H9 (cell line): ENCODE measurements around the gene FCGR3A. TPM values are rescaled to one million over a fixed set of nuclear protein-coding genes. Genes with fewer than 3 reads are reported as not detected.
"Not testable (repeated sequence)": the region's sequence is repeated elsewhere in the genome, so short reads cannot be mapped to it uniquely, and the experiment has no call there.

Experiments used
- DNase-seq: peaks from one replicate; pipeline ENCODE4 v3.0.0-alpha.2; 2017
- H2AFZ ChIP-seq: one replicate; pipeline ENCODE4 v1.6.1; 2013; ENCODE audit warnings: mild to moderate bottlenecking, low read length, control low read depth, moderate library complexity
- H2AK5ac ChIP-seq: 2 replicates; pipeline ENCODE4 v1.6.1; 2013; ENCODE audit warnings: low read length, control low read depth, mixed read lengths; ENCODE audit not compliant: insufficient read length
- H2BK120ac ChIP-seq: one replicate; pipeline ENCODE4 v1.6.1; 2013; ENCODE audit warnings: low read depth, mild to moderate bottlenecking, low read length, control low read depth, inconsistent platforms; ENCODE audit not compliant: poor library complexity, severe bottlenecking
- H2BK12ac ChIP-seq: 2 replicates; pipeline ENCODE4 v1.6.1; 2013; ENCODE audit warnings: low read length, control low read depth, mixed read lengths, low read depth; ENCODE audit not compliant: insufficient read length
- H2BK15ac ChIP-seq: 2 replicates; pipeline ENCODE4 v1.6.1; 2013; ENCODE audit warnings: low read depth, low read length, control low read depth
- H2BK20ac ChIP-seq: one replicate; pipeline ENCODE4 v1.6.1; 2013; ENCODE audit warnings: low read depth, mild to moderate bottlenecking, low read length, control low read depth, inconsistent platforms; ENCODE audit not compliant: poor library complexity, severe bottlenecking
- H2BK5ac ChIP-seq: 2 replicates; pipeline ENCODE4 v1.6.1; 2013; ENCODE audit warnings: low read length, control low read depth, mixed read lengths; ENCODE audit not compliant: insufficient read length
- H3K14ac ChIP-seq: 2 replicates; pipeline ENCODE4 v1.6.1; 2013; ENCODE audit warnings: low read length, control low read depth; ENCODE audit not compliant: insufficient read depth
- H3K18ac ChIP-seq: 2 replicates; pipeline ENCODE4 v1.6.1; 2013; ENCODE audit warnings: low read depth, mild to moderate bottlenecking, mixed read lengths, low read length, control low read depth; ENCODE audit not compliant: insufficient read length
- H3K23ac ChIP-seq: 2 replicates; pipeline ENCODE4 v1.6.1; 2013; ENCODE audit warnings: low read length, control low read depth, mixed read lengths, low read depth; ENCODE audit not compliant: insufficient read length
- H3K23me2 ChIP-seq: 2 replicates; pipeline ENCODE4 v1.6.1; 2013; ENCODE audit warnings: low read depth, mild to moderate bottlenecking, mixed read lengths, low read length, control low read depth; ENCODE audit not compliant: insufficient read length, poor library complexity, severe bottlenecking
- H3K27ac ChIP-seq: 2 replicates; pipeline ENCODE4 v1.5.1; 2013; ENCODE audit warnings: low read length, control low read depth, mixed read lengths, low read depth; ENCODE audit not compliant: insufficient read length
- H3K27me3 ChIP-seq: 2 replicates; pipeline ENCODE4 v1.6.1; 2013; ENCODE audit warnings: low read length, control low read depth, inconsistent platforms; ENCODE audit not compliant: insufficient read depth
- H3K4ac ChIP-seq: 2 replicates; pipeline ENCODE4 v1.6.1; 2013; ENCODE audit warnings: low read depth, mild to moderate bottlenecking, control low read depth, inconsistent platforms, low read length, moderate library complexity
- H3K4me1 ChIP-seq: 2 replicates; pipeline ENCODE4 v1.6.1; 2013; ENCODE audit warnings: low read length, control low read depth, inconsistent platforms; ENCODE audit not compliant: insufficient read depth
- H3K4me2 ChIP-seq: 2 replicates; pipeline ENCODE4 v1.6.1; 2013; ENCODE audit warnings: low read length, control low read depth, mixed read lengths; ENCODE audit not compliant: insufficient read length, insufficient read depth
- H3K56ac ChIP-seq: 2 replicates; pipeline ENCODE4 v1.6.1; 2013; ENCODE audit warnings: low read depth, mild to moderate bottlenecking, mixed read lengths, low read length, control low read depth; ENCODE audit not compliant: insufficient read length
- H3K79me1 ChIP-seq: 2 replicates; pipeline ENCODE4 v1.6.1; 2013; ENCODE audit warnings: low read depth, mild to moderate bottlenecking, moderate library complexity, low read length, control low read depth, inconsistent platforms; ENCODE audit not compliant: insufficient read depth, poor library complexity, severe bottlenecking
- H3K79me2 ChIP-seq: 2 replicates; pipeline ENCODE4 v1.6.1; 2013; ENCODE audit warnings: low read length, control low read depth, inconsistent platforms; ENCODE audit not compliant: insufficient read depth
- H3K9ac ChIP-seq: 2 replicates; pipeline ENCODE4 v1.6.1; 2013; ENCODE audit warnings: low read length, control low read depth, mixed read lengths; ENCODE audit not compliant: insufficient read length; ENCODE audit errors: extremely low read depth
- H3K9me3 ChIP-seq: one replicate; pipeline ENCODE4 v1.6.1; 2013; ENCODE audit warnings: low read depth, low read length, inconsistent platforms; ENCODE audit not compliant: control insufficient read depth
- H3T11ph ChIP-seq: one replicate; pipeline ENCODE4 v1.6.1; 2013; ENCODE audit warnings: mild to moderate bottlenecking, low read length, control low read depth, inconsistent platforms
- H4K20me1 ChIP-seq: one replicate; pipeline ENCODE4 v1.6.1; 2013; ENCODE audit not compliant: control insufficient read depth, insufficient read length, insufficient read depth
- H4K5ac ChIP-seq: 2 replicates; pipeline ENCODE4 v1.6.1; 2013; ENCODE audit warnings: low read depth, mild to moderate bottlenecking, mixed read lengths, low read length, control low read depth; ENCODE audit not compliant: insufficient read length
- H4K8ac ChIP-seq: replicated peaks from 2 replicates; pipeline ENCODE4 v1.6.1; 2013; ENCODE audit warnings: low read length, control low read depth, mixed read lengths, low read depth; ENCODE audit not compliant: insufficient read length
- H4K91ac ChIP-seq: 2 replicates; pipeline ENCODE4 v1.6.1; 2013; ENCODE audit warnings: low read depth, mild to moderate bottlenecking, moderate library complexity, mixed read lengths, low read length, control low read depth; ENCODE audit not compliant: insufficient read length
- H3K27ac Mint-ChIP-seq, 3 experiments: 2 replicates in 2 of 3; 3 replicates in 1 of 3; pipeline ENCODE4 v1.8.0; 2020 to 2021; ENCODE audit warnings: mixed read lengths in 3 of 3, mild to moderate bottlenecking in 1 of 3, moderate library complexity in 1 of 3
- H3K27me3 Mint-ChIP-seq: 2 replicates; pipeline ENCODE4 v1.8.0; 2021; ENCODE audit warnings: low read depth, mild to moderate bottlenecking, moderate library complexity, mixed read lengths
- H3K36me3 Mint-ChIP-seq, 3 experiments: 2 replicates in 2 of 3; 3 replicates in 1 of 3; pipeline ENCODE4 v1.8.0; 2020 to 2021; ENCODE audit warnings: low read depth in 3 of 3, mixed read lengths in 3 of 3; ENCODE audit not compliant: insufficient read depth in 1 of 3
- H3K4me1 Mint-ChIP-seq, 2 experiments: 2 replicates each; pipeline ENCODE4 v1.8.0; 2020; ENCODE audit warnings: mixed read lengths in 2 of 2
- H3K4me3 Mint-ChIP-seq, 2 experiments: 2 replicates in 1 of 2; 3 replicates in 1 of 2; pipeline ENCODE4 v1.8.0; 2020 to 2021; ENCODE audit warnings: mild to moderate bottlenecking in 2 of 2, mixed read lengths in 2 of 2, moderate library complexity in 1 of 2
- H3K9me3 Mint-ChIP-seq, 2 experiments: 2 replicates in 1 of 2; 3 replicates in 1 of 2; pipeline ENCODE4 v1.8.0; 2020; ENCODE audit warnings: mild to moderate bottlenecking in 2 of 2, mixed read lengths in 2 of 2, moderate library complexity in 1 of 2
- WGBS: extraction: QIAGEN DNeasy Blood & Tissue Kit; methylation state at CpG from one replicate; pipeline ENCODE4 v1.1.7; 2013; ENCODE audit warnings: missing lambda C conversion rate, low lambda C conversion rate, mixed read lengths; ENCODE audit not compliant: insufficient read length; ENCODE audit errors: extremely low coverage; 5-methylcytosine and 5-hydroxymethylcytosine counted together
- total RNA-seq: library from RNA; stranded (reverse); gene quantifications from 2 replicates; pipeline ENCODE4 v1.2.1, GENCODE V29; 2021

The FCGR3A gene
- total RNA-seq, 1 experiment from 2014 or later = not detected

- H3K27me3 Mint-ChIP-seq = peaks cover 27% of the 10 kb centered on the region
- H3K23ac ChIP-seq, H2AK5ac ChIP-seq, H3K9me3 ChIP-seq, H3K79me2 ChIP-seq, H3K4me2 ChIP-seq, H3K4ac ChIP-seq, H3K9me3 Mint-ChIP-seq, H3K36me3 Mint-ChIP-seq, H4K8ac ChIP-seq, H3K4me3 Mint-ChIP-seq, H3K27ac ChIP-seq, H3K4me1 ChIP-seq, H2BK12ac ChIP-seq, H3K4me1 Mint-ChIP-seq, H2BK15ac ChIP-seq, H3K27me3 ChIP-seq, H4K20me1 ChIP-seq, H2BK120ac ChIP-seq, H2BK20ac ChIP-seq, H3K18ac ChIP-seq, H3K23me2 ChIP-seq, H2AFZ ChIP-seq, DNase-seq, H4K91ac ChIP-seq, H3K27ac Mint-ChIP-seq, H3K56ac ChIP-seq, H3T11ph ChIP-seq, H4K5ac ChIP-seq, H3K9ac ChIP-seq, H2BK5ac ChIP-seq, H3K14ac ChIP-seq, H3K79me1 ChIP-seq: not testable (repeated sequence)
- WGBS = no CpG with 5 or more reads among the region's 1 CpG
These were observed 6.5 kb downstream of the FCGR3A start for GRCh38 chr1:161543125-161543524.

GRCh38 chr1:161542091-161542559 lies 7.5 kb downstream of the FCGR3A start:
- not testable (repeated sequence) for H3K4me1 Mint-ChIP-seq, H2BK15ac ChIP-seq, H3K23ac ChIP-seq, H4K5ac ChIP-seq, H2BK120ac ChIP-seq, H3T11ph ChIP-seq, H2AK5ac ChIP-seq, H3K9me3 ChIP-seq, H3K4ac ChIP-seq, H3K23me2 ChIP-seq, H3K14ac ChIP-seq, H3K79me2 ChIP-seq, H3K27ac ChIP-seq, H4K8ac ChIP-seq, H3K4me3 Mint-ChIP-seq, H2BK20ac ChIP-seq, H3K36me3 Mint-ChIP-seq, H3K4me1 ChIP-seq, H3K18ac ChIP-seq, H3K4me2 ChIP-seq, H3K9ac ChIP-seq, H3K56ac ChIP-seq, H4K91ac ChIP-seq, DNase-seq, H3K27ac Mint-ChIP-seq, H2BK12ac ChIP-seq, H2AFZ ChIP-seq, H3K27me3 ChIP-seq, H2BK5ac ChIP-seq, H3K79me1 ChIP-seq, H4K20me1 ChIP-seq
- no CpG with 5 or more reads among the region's 5 CpGs for whole genome bisulfite sequencing
- H3K9me3 Mint-ChIP-seq = peaks cover 12 to 15% of the 10 kb centered on the region in 2 experiments
- peaks cover 27% of the 10 kb centered on the region for H3K27me3 Mint-ChIP-seq
